Activated CD8-positive, alpha-beta T cell treated with anti-CD3 and anti-CD28 coated beads, Interleukin-2, amount 10 ng/mL, durations not matched to agents 7 days and 5 days (primary cell): ENCODE data around the gene KBTBD3. TPM values are rescaled to one million over a fixed set of nuclear protein-coding genes. Genes with fewer than 3 reads are reported as not detected.

ENCODE experiments used
- ATAC-seq: fragments of 150-1000 bp; cut with Tn5 transposase; one replicate; pipeline ENCODE4 v1.10.0; 2021; ENCODE audit warnings: moderate library complexity
- CTCF ChIA-PET: fragments of 350-600 bp; sonication (Branson Sonifier 250); formaldehyde crosslinking; loops from one replicate; lab custom pipeline; 2021; ENCODE audit warnings: antibody characterized with exemption; lab: Charles Lee
- POLR2A ChIA-PET: fragments of 350-600 bp; sonication (Branson Sonifier 250); formaldehyde crosslinking; loops from one replicate; lab custom pipeline; 2021; ENCODE audit warnings: antibody characterized with exemption; lab: Charles Lee
- DNase-seq: peaks from one replicate; pipeline ENCODE4 v3.0.0-alpha.2; 2020
- H3K27ac Mint-ChIP-seq: one replicate; pipeline ENCODE4 v1.8.0; 2021; ENCODE audit warnings: mild to moderate bottlenecking, mixed read lengths
- H3K27me3 Mint-ChIP-seq: one replicate; pipeline ENCODE4 v1.8.0; 2021; ENCODE audit warnings: low read depth, mixed read lengths
- H3K36me3 Mint-ChIP-seq: one replicate; pipeline ENCODE4 v1.8.0; 2021; ENCODE audit warnings: low read depth, mixed read lengths
- H3K4me1 Mint-ChIP-seq: one replicate; pipeline ENCODE4 v1.8.0; 2021; ENCODE audit warnings: low read depth, mixed read lengths
- H3K4me3 Mint-ChIP-seq: one replicate; pipeline ENCODE4 v1.8.0; 2021; ENCODE audit warnings: mild to moderate bottlenecking, mixed read lengths
- H3K9me3 Mint-ChIP-seq: one replicate; pipeline ENCODE4 v1.8.0; 2022; ENCODE audit warnings: mixed read lengths; ENCODE audit not compliant: insufficient read depth
- total RNA-seq, 2 experiments: library from RNA; stranded (reverse); gene quantifications; one replicate each; pipeline ENCODE4 v1.2.3, GENCODE V29; 2021

KBTBD3 gene
- 1 to 10 TPM; 6.2 to 7.7 TPM for total RNA-seq

GRCh38 chr11:106076919-106077608 lies at the start of gene KBTBD3:
KBTBD3 (minus strand) TSS chr11:106077347; CDS start chr11:106059097, 18,250 bp downstream.
- CTCF ChIA-PET: interaction anchor here (0.6 to 3.2 kb wide), 11 partner anchors 9 to 137 kb away, joined by 3 to 18 read pairs (median 5); no protein-coding TSS in a partner anchor
- Mint-ChIP-seq H3K9me3 (no peaks in the 10 kb centered on the region), H3K4me3 (peak within 1 kb of the TSS; percentile 95), H3K27ac (peak within 1 kb of the TSS; percentile 97), H3K27me3 (no peaks in the 10 kb centered on the region), H3K36me3 (peaks cover 26% of the 10 kb centered on the region), H3K4me1 (peaks cover 37% of the 10 kb centered on the region)
- DNase-seq (peak; percentile 99), ATAC-seq (peak; percentile 98)
- POLR2A ChIA-PET: interaction anchor here (0.7 to 1.0 kb wide), 4 partner anchors 14 to 58 kb away, joined by 3 to 6 read pairs (median 4); no protein-coding TSS in a partner anchor

GRCh38 chr11:106121570-106122320 lies 44.6 kb upstream of the KBTBD3 start:
- ChIA-PET POLR2A (no interaction called here), CTCF (no interaction called here)
- Mint-ChIP-seq H3K9me3 (no peaks in the 10 kb centered on the region), H3K36me3 (no peaks in the 10 kb centered on the region), H3K4me3 (no peak overlapping the region), H3K27me3 (peaks cover 5% of the 10 kb centered on the region), H3K27ac (no peak overlapping the region), H3K4me1 (no peaks in the 10 kb centered on the region)
- ATAC-seq: no peak
- no peak for DNase-seq

GRCh38 chr11:106105986-106106385 lies 28.8 kb upstream of the KBTBD3 start:
- Mint-ChIP-seq H3K9me3 (no peaks in the 10 kb centered on the region), H3K4me1 (no peaks in the 10 kb centered on the region)
- no peak for ATAC-seq

GRCh38 chr11:106101819-106102218 lies 24.7 kb upstream of the KBTBD3 start:
- ChIA-PET POLR2A (no interaction called here), CTCF (interaction anchor here (0.8 to 1.5 kb wide), 2 partner anchors 8 to 11 kb away, joined by 3 to 5 read pairs; no protein-coding TSS in a partner anchor)
- Mint-ChIP-seq H3K9me3 (no peaks in the 10 kb centered on the region), H3K36me3 (peaks cover 14% of the 10 kb centered on the region), H3K27me3 (no peaks in the 10 kb centered on the region), H3K4me3 (no peak overlapping the region), H3K4me1 (no peaks in the 10 kb centered on the region), H3K27ac (no peak overlapping the region)
- DNase-seq: no peak
- ATAC-seq: no peak

More at GRCh38 chr11:106105986-106106385, 28.8 kb upstream of the KBTBD3 start:
- POLR2A ChIA-PET: no interaction called here
- H3K36me3 Mint-ChIP-seq: no peaks in the 10 kb centered on the region
- no peak overlapping the region for H3K4me3 Mint-ChIP-seq
- no peak overlapping the region for H3K27ac Mint-ChIP-seq
- DNase-seq: no peak
- CTCF ChIA-PET: no interaction called here
- no peaks in the 10 kb centered on the region for H3K27me3 Mint-ChIP-seq

- H3K27ac Mint-ChIP-seq: no peak overlapping the region
- ATAC-seq (no peak), DNase-seq (no peak)
- H3K36me3 Mint-ChIP-seq: peaks cover 18% of the 10 kb centered on the region
- no peak overlapping the region for H3K4me3 Mint-ChIP-seq
- POLR2A ChIA-PET: no interaction called here
- H3K27me3 Mint-ChIP-seq: no peaks in the 10 kb centered on the region
- H3K4me1 Mint-ChIP-seq: no peaks in the 10 kb centered on the region
- CTCF ChIA-PET: no interaction called here
- no peaks in the 10 kb centered on the region for H3K9me3 Mint-ChIP-seq
Observed at GRCh38 chr11:106101370-106101769, 24.2 kb upstream of the KBTBD3 start.

GRCh38 chr11:106098893-106099553 lies 21.9 kb upstream of the KBTBD3 start:
- DNase-seq: no peak
- Mint-ChIP-seq H3K9me3 (no peaks in the 10 kb centered on the region), H3K4me1 (no peaks in the 10 kb centered on the region), H3K4me3 (no peak overlapping the region), H3K27me3 (no peaks in the 10 kb centered on the region), H3K27ac (no peak overlapping the region), H3K36me3 (peaks cover 31% of the 10 kb centered on the region)
- ATAC-seq: no peak
- POLR2A ChIA-PET: interaction anchor here (0.8 kb wide), 1 partner anchor 22 kb away, joined by 3 read pairs; the partner anchor contains the start of genes AASDHPPT and KBTBD3
- CTCF ChIA-PET: no interaction called here

GRCh38 chr11:106092446-106092845 lies 15.3 kb upstream of the KBTBD3 start:
- Mint-ChIP-seq H3K36me3 (peaks cover 52% of the 10 kb centered on the region), H3K9me3 (no peaks in the 10 kb centered on the region), H3K4me1 (peaks cover 25% of the 10 kb centered on the region), H3K4me3 (no peak overlapping the region), H3K27ac (no peak overlapping the region), H3K27me3 (no peaks in the 10 kb centered on the region)
- ATAC-seq (no peak), DNase-seq (no peak)
- ChIA-PET POLR2A (no interaction called here), CTCF (interaction anchor here (3.6 kb wide), 1 partner anchor 15 kb away, joined by 18 read pairs; the partner anchor contains the start of genes AASDHPPT and KBTBD3)

- Mint-ChIP-seq H3K4me3 (no peak overlapping the region), H3K9me3 (no peaks in the 10 kb centered on the region), H3K27ac (no peak overlapping the region), H3K4me1 (peaks cover 26% of the 10 kb centered on the region), H3K27me3 (no peaks in the 10 kb centered on the region), H3K36me3 (peaks cover 48% of the 10 kb centered on the region)
- ChIA-PET CTCF (interaction anchor here (1.0 to 3.6 kb wide), 3 partner anchors 11 to 41 kb away, joined by 3 to 18 read pairs (median 5); partner anchors contain the start of genes AASDHPPT and KBTBD3), POLR2A (interaction anchor here (1.6 kb wide), 1 partner anchor 14 kb away, joined by 6 read pairs; the partner anchor contains the start of genes AASDHPPT and KBTBD3)
- DNase-seq (no peak), ATAC-seq (peak; percentile 36)
Observed at GRCh38 chr11:106091480-106092123, 14.5 kb upstream of the KBTBD3 start.

- H3K36me3 Mint-ChIP-seq: peaks cover 39% of the 10 kb centered on the region
- no peak for ATAC-seq
Observed at GRCh38 chr11:106088896-106089295, 11.7 kb upstream of the KBTBD3 start.

GRCh38 chr11:106087815-106088435 lies 10.8 kb upstream of the KBTBD3 start:
- Mint-ChIP-seq H3K4me3 (no peak overlapping the region), H3K27ac (no peak overlapping the region), H3K4me1 (peaks cover 34% of the 10 kb centered on the region), H3K27me3 (no peaks in the 10 kb centered on the region), H3K9me3 (no peaks in the 10 kb centered on the region), H3K36me3 (peaks cover 40% of the 10 kb centered on the region)
- CTCF ChIA-PET: interaction anchor here (0.7 to 2.1 kb wide), 7 partner anchors 9 to 81 kb away, joined by 3 to 11 read pairs (median 4); partner anchors contain the start of genes AASDHPPT, KBTBD3 and MSANTD4
- POLR2A ChIA-PET: no interaction called here
- ATAC-seq (no peak), DNase-seq (peak; percentile 47)

More at GRCh38 chr11:106088896-106089295, 11.7 kb upstream of the KBTBD3 start:
- H3K4me3 Mint-ChIP-seq: no peak overlapping the region
- peaks cover 34% of the 10 kb centered on the region for H3K4me1 Mint-ChIP-seq
- no peak overlapping the region for H3K27ac Mint-ChIP-seq
- no peaks in the 10 kb centered on the region for H3K9me3 Mint-ChIP-seq
- ChIA-PET POLR2A (no interaction called here), CTCF (interaction anchor here (2.0 kb wide), 1 partner anchor 12 kb away, joined by 6 read pairs; the partner anchor contains the start of genes AASDHPPT and KBTBD3)
- no peaks in the 10 kb centered on the region for H3K27me3 Mint-ChIP-seq
- no peak for DNase-seq
